Measurements from ENCODE around the gene POU3F1.

Gene POU3F1

GRCh38 chr1:38046333-38046883 is at the start of gene POU3F1:
TSS of gene POU3F1 (minus strand) at chr1:38046793. CDS start at chr1:38046743, 50 bp downstream.
- DNase-seq (ENCODE audit: low read depth in 2 of 2): no peak

GRCh38 chr1:38095454-38095931 is 48.9 kb upstream of the POU3F1 start:
- DNase-seq (ENCODE audit: low read depth in 2 of 2): no peak

GRCh38 chr1:38094711-38095290 is 48.2 kb upstream of the POU3F1 start:
- DNase-seq (ENCODE audit: low read depth in 2 of 2): no peak

GRCh38 chr1:38093569-38094520 is 47.3 kb upstream of the POU3F1 start:
- no peak for DNase-seq (ENCODE audit: low read depth in 2 of 2)

- DNase-seq (ENCODE audit: low read depth in 2 of 2): no peak
These were observed 45.7 kb upstream of the POU3F1 start for GRCh38 chr1:38092256-38092655.

- no peak for DNase-seq (ENCODE audit: low read depth in 2 of 2)
These were observed 44.2 kb upstream of the POU3F1 start for GRCh38 chr1:38090796-38091195.

- DNase-seq (ENCODE audit: low read depth in 2 of 2): no peak
These were observed 43.2 kb upstream of the POU3F1 start for GRCh38 chr1:38089712-38090360.

- DNase-seq (ENCODE audit: low read depth in 2 of 2): no peak
These were observed 42.2 kb upstream of the POU3F1 start for GRCh38 chr1:38088791-38089190.

- DNase-seq (ENCODE audit: low read depth in 2 of 2): no peak
These were observed 41.8 kb upstream of the POU3F1 start for GRCh38 chr1:38088366-38088765.

GRCh38 chr1:38087676-38088075 is 41.1 kb upstream of the POU3F1 start:
- no peak for DNase-seq (ENCODE audit: low read depth in 2 of 2)

- DNase-seq (ENCODE audit: low read depth in 2 of 2): no peak
These were observed 39.2 kb upstream of the POU3F1 start for GRCh38 chr1:38085666-38086330.

- DNase-seq (ENCODE audit: low read depth in 2 of 2): no peak
These were observed 38.1 kb upstream of the POU3F1 start for GRCh38 chr1:38084700-38085099.

- no peak for DNase-seq (ENCODE audit: low read depth in 2 of 2)
These were observed 37.5 kb upstream of the POU3F1 start for GRCh38 chr1:38084113-38084512.

- no peak for DNase-seq (ENCODE audit: low read depth in 2 of 2)
These were observed 36.9 kb upstream of the POU3F1 start for GRCh38 chr1:38083541-38083940.

GRCh38 chr1:38082769-38083263 is 36.2 kb upstream of the POU3F1 start:
- no peak for DNase-seq (ENCODE audit: low read depth in 2 of 2)

- no peak for DNase-seq (ENCODE audit: low read depth in 2 of 2)
These were observed 32.4 kb upstream of the POU3F1 start for GRCh38 chr1:38079019-38079418.

GRCh38 chr1:38077523-38078147 is 31.0 kb upstream of the POU3F1 start:
- DNase-seq (ENCODE audit: low read depth in 2 of 2): no peak

GRCh38 chr1:38076455-38076854 is 29.9 kb upstream of the POU3F1 start:
- DNase-seq (ENCODE audit: low read depth in 2 of 2): no peak

GRCh38 chr1:38076038-38076437 is 29.4 kb upstream of the POU3F1 start:
- no peak for DNase-seq (ENCODE audit: low read depth in 2 of 2)

GRCh38 chr1:38075191-38075590 is 28.6 kb upstream of the POU3F1 start:
- no peak for DNase-seq (ENCODE audit: low read depth in 2 of 2)

- no peak for DNase-seq (ENCODE audit: low read depth in 2 of 2)
These were observed 27.7 kb upstream of the POU3F1 start for GRCh38 chr1:38074302-38074677.

Data from stimulated activated CD8-positive, alpha-beta memory T cell treated with anti-CD3 and anti-CD28 coated beads, Interleukin-2, amount 100 ng/mL, for 1 hour (primary cell).